Fibroblast of lung (primary cell): ENCODE data around the gene PLA2G5.

Source experiments
- EZH2 ChIP-seq: IDR thresholded peaks from 2 replicates; pipeline ENCODE4 v1.5.1; 2012; ENCODE audit warnings: low read length, control low read depth, mild to moderate bottlenecking; ENCODE audit errors: missing control alignments
- TF ChIP-seq, protein P1 (sequence below), 2 donors: IDR thresholded peaks in 1 of 2; conservative IDR thresholded peaks in 1 of 2; 1 replicate in 1 of 2; 2 replicates in 1 of 2; pipeline ENCODE4 v1.5.1; 2011 to 2012; ENCODE audit warnings: low read length in 2 of 2, control low read depth in 1 of 2, inconsistent platforms in 1 of 2, low read depth in 1 of 2, mild to moderate bottlenecking in 1 of 2

DNA sequence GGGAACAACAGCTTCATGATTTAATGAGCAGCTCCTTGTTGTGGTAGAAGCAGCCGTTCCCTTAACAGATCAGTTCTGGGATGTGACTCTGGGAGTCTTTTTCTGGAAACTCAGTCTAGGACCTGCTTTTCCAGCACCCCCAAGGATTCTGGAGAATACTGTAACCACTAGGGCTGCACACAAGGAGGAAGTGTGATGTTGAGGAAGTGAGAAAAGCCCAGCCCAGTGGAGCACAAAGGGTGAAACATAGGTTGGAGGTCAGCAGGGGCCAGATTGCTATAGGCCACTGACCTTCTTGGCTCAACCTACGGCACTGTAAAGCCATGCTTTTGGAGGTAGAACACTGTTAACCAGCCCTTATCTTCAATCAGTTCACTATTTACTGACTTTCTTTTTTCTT lies 10.1 kb upstream of the PLA2G5 start:
- TF ChIP-seq, protein P1, sequence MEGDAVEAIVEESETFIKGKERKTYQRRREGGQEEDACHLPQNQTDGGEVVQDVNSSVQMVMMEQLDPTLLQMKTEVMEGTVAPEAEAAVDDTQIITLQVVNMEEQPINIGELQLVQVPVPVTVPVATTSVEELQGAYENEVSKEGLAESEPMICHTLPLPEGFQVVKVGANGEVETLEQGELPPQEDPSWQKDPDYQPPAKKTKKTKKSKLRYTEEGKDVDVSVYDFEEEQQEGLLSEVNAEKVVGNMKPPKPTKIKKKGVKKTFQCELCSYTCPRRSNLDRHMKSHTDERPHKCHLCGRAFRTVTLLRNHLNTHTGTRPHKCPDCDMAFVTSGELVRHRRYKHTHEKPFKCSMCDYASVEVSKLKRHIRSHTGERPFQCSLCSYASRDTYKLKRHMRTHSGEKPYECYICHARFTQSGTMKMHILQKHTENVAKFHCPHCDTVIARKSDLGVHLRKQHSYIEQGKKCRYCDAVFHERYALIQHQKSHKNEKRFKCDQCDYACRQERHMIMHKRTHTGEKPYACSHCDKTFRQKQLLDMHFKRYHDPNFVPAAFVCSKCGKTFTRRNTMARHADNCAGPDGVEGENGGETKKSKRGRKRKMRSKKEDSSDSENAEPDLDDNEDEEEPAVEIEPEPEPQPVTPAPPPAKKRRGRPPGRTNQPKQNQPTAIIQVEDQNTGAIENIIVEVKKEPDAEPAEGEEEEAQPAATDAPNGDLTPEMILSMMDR (conservative IDR thresholded peaks at IDR 0.05 in 1 of 2, IDR thresholded peaks at IDR 0.05 in 1 of 2; ENCODE audit: low read depth in 1 of 2, low read length in 2 of 2): no peak
- TF ChIP-seq EZH2: no peak
